A549 (cell line): ENCODE results near the gene B3GALT4. TPM values are rescaled to one million over a fixed set of nuclear protein-coding genes. Genes with fewer than 3 reads are reported as not detected.

ENCODE experiments used
- ATAC-seq, 2 experiments: fragments of 200-7000 bp in 1 of 2; fragments of >200 bp in 1 of 2; cut with Nextera tagmentation in 1 of 2; cut with Tn5 transposase in 1 of 2; 3 replicates each; pipeline versions ENCODE4 v1.8.0 to v1.9.1; 2018 to 2020; ENCODE audit warnings: mild to moderate bottlenecking in 1 of 2, moderate library complexity in 1 of 2
- CTCF ChIA-PET: fragments of 300-600 bp; sonication (Branson Sonifier 250); formaldehyde crosslinking; extraction: SDS; loops from one replicate; lab custom pipeline; 2021; ENCODE audit warnings: antibody characterized with exemption, inconsistent platforms; lab: Yijun Ruan, JAX
- POLR2A ChIA-PET: fragments of 350-600 bp; formaldehyde crosslinking; extraction: SDS; loops from one replicate; lab custom pipeline; 2021; ENCODE audit warnings: antibody characterized with exemption, inconsistent platforms; lab: Yijun Ruan, JAX
- DNase-seq, 2 experiments: peaks; one replicate each; pipeline versions ENCODE4 v3.0.0 to v3.0.0-alpha.2; 2011 to 2016; ENCODE audit warnings: low read depth in 1 of 2, low spot score in 1 of 2
- FAIRE-seq: peaks from 2 replicates; lab custom pipeline; 2011; peaks lifted over from hg19 to GRCh38; lab: Jason Lieb, UNC
- H3K27ac ChIP-seq, 2 experiments: fragments of >200 bp; sonication (Bioruptor Twin); formaldehyde crosslinking; 3 replicates each; pipeline ENCODE4 v1.5.1; 2016 to 2017
- H3K4me1 ChIP-seq: fragments of >200 bp; sonication (Bioruptor Twin); formaldehyde crosslinking; 3 replicates; pipeline ENCODE4 v1.6.1; 2016
- H3K4me2 ChIP-seq: fragments of >200 bp; sonication (Bioruptor Twin); formaldehyde crosslinking; 3 replicates; pipeline ENCODE4 v1.6.1; 2016
- H3K4me3 ChIP-seq: fragments of >200 bp; sonication (Bioruptor Twin); formaldehyde crosslinking; 3 replicates; pipeline ENCODE4 v1.5.1; 2016
- H3K9me3 ChIP-seq: fragments of >200 bp; sonication (Bioruptor Twin); formaldehyde crosslinking; 3 replicates; pipeline ENCODE4 v1.6.1; 2016
- BCL3 ChIP-seq: fragments of >200 bp; sonication (Bioruptor Twin); formaldehyde crosslinking; IDR thresholded peaks from 3 replicates; pipeline ENCODE4 v1.6.1; 2016
- BHLHE40 ChIP-seq: IDR thresholded peaks from 2 replicates; pipeline ENCODE4 v1.6.1; 2012; ENCODE audit warnings: low read depth, low read length, inconsistent platforms
- CBX2 ChIP-seq: fragments of 200-600 bp; sonication (generic); IDR thresholded peaks from 2 replicates; pipeline ENCODE4 v1.6.1; 2016; ENCODE audit warnings: low read depth, mild to moderate bottlenecking, borderline replicate concordance
- CBX8 ChIP-seq: fragments of 200-600 bp; sonication (generic); IDR thresholded peaks from 2 replicates; pipeline ENCODE4 v1.6.1; 2016
- CEBPB ChIP-seq, 2 experiments: fragments of >200 bp in 1 of 2; sonication (Bioruptor Twin) in 1 of 2; formaldehyde crosslinking in 1 of 2; IDR thresholded peaks; 2 replicates each; pipeline ENCODE4 v1.6.1; 2012 to 2016
- CHD2 ChIP-seq: fragments of 150-350 bp; IDR thresholded peaks from 2 replicates; pipeline ENCODE4 v1.6.1; 2014; ENCODE audit warnings: low read length; ENCODE audit not compliant: partially characterized antibody
- EHF ChIP-seq: fragments of 250-450 bp; sonication (Bioruptor Pico); IDR thresholded peaks from 2 replicates; pipeline ENCODE4 v1.5.0; 2020; ENCODE audit warnings: mild to moderate bottlenecking
- EP300 ChIP-seq, 2 experiments: fragments of >200 bp; sonication (Bioruptor Twin); formaldehyde crosslinking; IDR thresholded peaks; 2 replicates in 1 of 2; 3 replicates in 1 of 2; pipeline ENCODE4 v1.6.1; 2016 to 2017
- FOSB ChIP-seq: fragments of 250-450 bp; sonication (Bioruptor Pico); IDR thresholded peaks from 2 replicates; pipeline ENCODE4 v1.5.0; 2020; ENCODE audit warnings: mild to moderate bottlenecking, moderate library complexity
- FOSL2 ChIP-seq, 2 experiments: fragments of 450-650 bp in 1 of 2; fragments of >200 bp in 1 of 2; sonication (Bioruptor Twin) in 1 of 2; formaldehyde crosslinking; IDR thresholded peaks; 2 replicates each; pipeline versions ENCODE4 v1.5.0 to v1.6.1; 2016 to 2020; ENCODE audit warnings: mild to moderate bottlenecking in 1 of 2, moderate library complexity in 1 of 2
- GATA3 ChIP-seq: IDR thresholded peaks from 2 replicates; pipeline ENCODE4 v1.6.1; 2012; ENCODE audit warnings: borderline replicate concordance
- HOXA7 ChIP-seq: fragments of 250-450 bp; sonication (Bioruptor Pico); IDR thresholded peaks from 2 replicates; pipeline ENCODE4 v1.5.0; 2020; ENCODE audit warnings: mild to moderate bottlenecking, moderate library complexity
- HOXB5 ChIP-seq: fragments of 250-450 bp; sonication (Bioruptor Pico); IDR thresholded peaks from 2 replicates; pipeline ENCODE4 v1.5.0; 2020; ENCODE audit warnings: mild to moderate bottlenecking, moderate library complexity
- JUN ChIP-seq, 2 experiments: fragments of >200 bp; sonication (Bioruptor Twin); formaldehyde crosslinking; IDR thresholded peaks; 2 replicates in 1 of 2; 3 replicates in 1 of 2; pipeline ENCODE4 v1.6.1; 2016 to 2017
- MAFK ChIP-seq: fragments of 450-650 bp; IDR thresholded peaks from 2 replicates; pipeline ENCODE4 v1.6.1; 2014; ENCODE audit not compliant: partially characterized antibody
- MAX ChIP-seq: IDR thresholded peaks from 2 replicates; pipeline ENCODE4 v1.6.1; 2012
- MAZ ChIP-seq: fragments of 150-350 bp; IDR thresholded peaks from 2 replicates; pipeline ENCODE4 v1.6.1; 2014; ENCODE audit warnings: antibody characterized with exemption, low read depth, low read length, borderline replicate concordance
- POLR2A ChIP-seq: IDR thresholded peaks from 2 replicates; pipeline ENCODE4 v1.6.1; 2012; ENCODE audit warnings: mild to moderate bottlenecking, low read length
- POLR2AphosphoS2 ChIP-seq: conservative IDR thresholded peaks from 2 replicates; pipeline ENCODE4 v1.6.1; 2012; ENCODE audit warnings: low read length, improper control_type of control experiment, inconsistent platforms
- RARB ChIP-seq: fragments of 250-450 bp; sonication (Bioruptor Pico); IDR thresholded peaks from 2 replicates; pipeline ENCODE4 v1.8.0; 2021; ENCODE audit warnings: mild to moderate bottlenecking, moderate library complexity
- RCOR1 ChIP-seq: fragments of 150-350 bp; IDR thresholded peaks from 2 replicates; pipeline ENCODE4 v1.6.1; 2014; ENCODE audit warnings: antibody characterized with exemption, low read length, low read depth
- RNF2 ChIP-seq: fragments of 200-600 bp; sonication (generic); IDR thresholded peaks from 2 replicates; pipeline ENCODE4 v1.6.1; 2016; ENCODE audit warnings: low read depth, mild to moderate bottlenecking, antibody characterized with exemption, moderate library complexity, borderline replicate concordance
- TFCP2L1 ChIP-seq: fragments of 250-450 bp; sonication (Bioruptor Pico); IDR thresholded peaks from 2 replicates; pipeline ENCODE4 v1.5.0; 2021; ENCODE audit warnings: mild to moderate bottlenecking
- TP53 ChIP-seq: fragments of 250-450 bp; sonication (Bioruptor Pico); IDR thresholded peaks from 2 replicates; pipeline ENCODE4 v1.5.0; 2021; ENCODE audit warnings: mild to moderate bottlenecking, moderate library complexity
- ZC3H11A ChIP-seq: fragments of 450-650 bp; IDR thresholded peaks from 2 replicates; pipeline ENCODE4 v1.6.1; 2014; ENCODE audit warnings: antibody characterized with exemption, mild to moderate bottlenecking
- WGBS: methylation state at CpG from one replicate; pipeline ENCODE4 v1.1.6; 2017; ENCODE audit errors: missing lambda C conversion rate; 5-methylcytosine and 5-hydroxymethylcytosine counted together
- polyA minus RNA-seq: library from RNA; depleted of rRNA, polyadenylated mRNA; stranded (reverse); fragments of >200 nt; gene quantifications from 2 replicates; pipeline ENCODE4 v1.2.3, GENCODE V29; 2011; rRNA and poly(A)+ RNA removed
- polyA plus RNA-seq, 4 experiments: library from polyadenylated mRNA; depleted of rRNA in 3 of 4; stranded (reverse); fragments of >200 nt; fragmentation: RNase III in 1 of 4; extraction: RNeasy Plus Mini Kit Qiagen cat#74134 plus additional on column Dnase treatment in 1 of 4; gene quantifications; 2 replicates in 3 of 4; 3 replicates in 1 of 4; pipeline ENCODE4 v1.2.3, GENCODE V29; 2011 to 2017
- TF ChIP-seq, protein P1 (sequence below): fragments of 450-650 bp; IDR thresholded peaks from 2 replicates; pipeline ENCODE4 v1.6.1; 2014; ENCODE audit warnings: antibody characterized with exemption
- TF ChIP-seq, protein P2 (sequence below): fragments of >200 bp; sonication (Bioruptor Twin); formaldehyde crosslinking; IDR thresholded peaks from 3 replicates; pipeline ENCODE4 v1.5.1; 2016
- TF ChIP-seq, protein P3 (sequence below): IDR thresholded peaks from 2 replicates; pipeline ENCODE4 v1.6.1; 2012
- TF ChIP-seq, protein P4 (sequence below): fragments of 150-350 bp; IDR thresholded peaks from 2 replicates; pipeline ENCODE4 v1.6.1; 2014; ENCODE audit warnings: low read depth, mild to moderate bottlenecking, low read length
- TF ChIP-seq, protein P5 (sequence below): fragments of 250-450 bp; sonication (Bioruptor Pico); IDR thresholded peaks from 2 replicates; pipeline ENCODE4 v1.5.0; 2020; ENCODE audit warnings: low read depth, mild to moderate bottlenecking, moderate library complexity

B3GALT4 gene
- 0.54 and 0.74 TPM in 2 replicates for polyA plus RNA-seq (2011; rRNA removed)
- 0.20 and 0.45 TPM in 2 replicates for polyA plus RNA-seq (2012; cell fraction: cytosol; rRNA removed)
- polyA plus RNA-seq (2012; cell fraction: nucleus; rRNA removed) = 0.40 and 0.49 TPM in 2 replicates
- polyA plus RNA-seq (2017; fragmentation: RNase III; extraction: RNeasy Plus Mini Kit Qiagen cat#74134 plus additional on column Dnase treatment) = 0.24 to 0.41 TPM (median 0.27 TPM) in 3 replicates
- 2.0 and 2.7 TPM in 2 replicates for polyA minus RNA-seq

DNA sequence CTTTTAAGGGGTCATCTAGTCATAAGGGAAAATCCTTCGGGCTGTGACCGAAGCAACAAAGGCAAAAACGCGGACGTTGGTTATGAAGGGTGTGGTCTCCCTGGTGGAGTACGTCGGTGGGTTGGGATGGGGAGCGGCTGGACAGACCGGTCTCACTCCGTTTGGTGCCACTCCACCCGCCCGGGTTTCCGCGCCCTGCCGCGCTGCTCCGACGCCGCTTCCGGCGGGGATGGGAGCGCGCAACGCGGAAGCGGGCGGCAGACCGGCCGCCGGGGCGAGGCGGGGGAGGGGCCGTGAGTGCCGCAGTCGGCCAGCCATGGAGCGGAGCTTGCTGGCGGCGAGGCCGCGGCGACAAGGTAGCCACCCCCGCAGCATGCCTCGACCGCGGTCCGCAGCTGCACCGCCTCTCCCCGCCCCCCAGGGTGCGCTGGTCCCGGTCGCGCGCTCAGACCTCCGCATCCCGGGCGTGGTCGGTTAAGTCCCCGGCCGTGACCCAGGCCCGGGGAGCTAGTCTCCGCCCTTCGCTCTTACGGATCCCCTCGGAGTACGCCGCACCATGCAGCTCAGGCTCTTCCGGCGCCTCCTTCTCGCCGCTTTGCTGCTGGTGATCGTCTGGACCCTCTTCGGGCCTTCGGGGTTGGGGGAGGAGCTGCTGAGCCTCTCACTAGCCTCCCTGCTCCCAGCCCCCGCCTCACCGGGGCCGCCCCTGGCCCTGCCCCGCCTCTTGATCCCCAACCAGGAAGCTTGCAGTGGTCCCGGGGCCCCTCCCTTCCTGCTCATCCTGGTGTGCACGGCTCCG is at the start of gene B3GALT4:
B3GALT4 (plus strand) TSS at position 260 of the 799 bp plus-strand sequence; CDS start at position 557, 297 bp downstream.
- DNase-seq = peak; percentile 46 to 73
- H3K4me1 ChIP-seq = peaks cover 41% of the 10 kb centered on the region
- peak; percentile 52 to 65 for ATAC-seq
- H3K27ac ChIP-seq = peak within 1 kb of the TSS; percentile 68 to 97
- H3K9me3 ChIP-seq = no peaks in the 10 kb centered on the region
- peak within 1 kb of the TSS; percentile 87 for H3K4me3 ChIP-seq
- FAIRE-seq = no peak
- CTCF ChIA-PET = interaction anchor here (0.7 to 5.7 kb wide), 8 partner anchors 11 to 148 kb away, joined by 3 to 44 read pairs (median 7); partner anchors contain the start of genes PFDN6, RGL2 and WDR46
- POLR2A ChIA-PET = interaction anchor here (0.7 to 2.1 kb wide), 7 partner anchors 12 to 305 kb away, joined by 3 to 10 read pairs (median 4); partner anchors contain the start of genes PFDN6, WDR46 and ZBTB22
- 2% methylated on average over 32 of the region's 80 CpGs for WGBS
- H3K4me2 ChIP-seq = peak within 1 kb of the TSS; percentile 91
- peak; percentile 17 for TF ChIP-seq CHD2
- TF ChIP-seq RARB = peak; percentile 28; the same call in 1 of the 2 replicates
- peak; percentile 86 for TF ChIP-seq TFCP2L1 (CRISPR knock-in tag)
- TF ChIP-seq, protein P1, sequence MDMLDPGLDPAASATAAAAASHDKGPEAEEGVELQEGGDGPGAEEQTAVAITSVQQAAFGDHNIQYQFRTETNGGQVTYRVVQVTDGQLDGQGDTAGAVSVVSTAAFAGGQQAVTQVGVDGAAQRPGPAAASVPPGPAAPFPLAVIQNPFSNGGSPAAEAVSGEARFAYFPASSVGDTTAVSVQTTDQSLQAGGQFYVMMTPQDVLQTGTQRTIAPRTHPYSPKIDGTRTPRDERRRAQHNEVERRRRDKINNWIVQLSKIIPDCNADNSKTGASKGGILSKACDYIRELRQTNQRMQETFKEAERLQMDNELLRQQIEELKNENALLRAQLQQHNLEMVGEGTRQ = no peak
- TF ChIP-seq, protein P2, sequence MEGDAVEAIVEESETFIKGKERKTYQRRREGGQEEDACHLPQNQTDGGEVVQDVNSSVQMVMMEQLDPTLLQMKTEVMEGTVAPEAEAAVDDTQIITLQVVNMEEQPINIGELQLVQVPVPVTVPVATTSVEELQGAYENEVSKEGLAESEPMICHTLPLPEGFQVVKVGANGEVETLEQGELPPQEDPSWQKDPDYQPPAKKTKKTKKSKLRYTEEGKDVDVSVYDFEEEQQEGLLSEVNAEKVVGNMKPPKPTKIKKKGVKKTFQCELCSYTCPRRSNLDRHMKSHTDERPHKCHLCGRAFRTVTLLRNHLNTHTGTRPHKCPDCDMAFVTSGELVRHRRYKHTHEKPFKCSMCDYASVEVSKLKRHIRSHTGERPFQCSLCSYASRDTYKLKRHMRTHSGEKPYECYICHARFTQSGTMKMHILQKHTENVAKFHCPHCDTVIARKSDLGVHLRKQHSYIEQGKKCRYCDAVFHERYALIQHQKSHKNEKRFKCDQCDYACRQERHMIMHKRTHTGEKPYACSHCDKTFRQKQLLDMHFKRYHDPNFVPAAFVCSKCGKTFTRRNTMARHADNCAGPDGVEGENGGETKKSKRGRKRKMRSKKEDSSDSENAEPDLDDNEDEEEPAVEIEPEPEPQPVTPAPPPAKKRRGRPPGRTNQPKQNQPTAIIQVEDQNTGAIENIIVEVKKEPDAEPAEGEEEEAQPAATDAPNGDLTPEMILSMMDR = no peak; the same call in 2 of the 3 replicates
- TF ChIP-seq FOSL2 (IDR thresholded peaks at IDR 0.05) = no peak
- no peak for TF ChIP-seq FOSL2 (CRISPR knock-in tag; IDR thresholded peaks at IDR 0.05)
- TF ChIP-seq POLR2AphosphoS2 = peak; percentile 97; the same call in 1 of the 2 replicates
- TF ChIP-seq MAX = peak; percentile 57
- TF ChIP-seq CBX8 = no peak
- TF ChIP-seq GATA3 = no peak; the same call in 1 of the 2 replicates
- TF ChIP-seq, protein P3, sequence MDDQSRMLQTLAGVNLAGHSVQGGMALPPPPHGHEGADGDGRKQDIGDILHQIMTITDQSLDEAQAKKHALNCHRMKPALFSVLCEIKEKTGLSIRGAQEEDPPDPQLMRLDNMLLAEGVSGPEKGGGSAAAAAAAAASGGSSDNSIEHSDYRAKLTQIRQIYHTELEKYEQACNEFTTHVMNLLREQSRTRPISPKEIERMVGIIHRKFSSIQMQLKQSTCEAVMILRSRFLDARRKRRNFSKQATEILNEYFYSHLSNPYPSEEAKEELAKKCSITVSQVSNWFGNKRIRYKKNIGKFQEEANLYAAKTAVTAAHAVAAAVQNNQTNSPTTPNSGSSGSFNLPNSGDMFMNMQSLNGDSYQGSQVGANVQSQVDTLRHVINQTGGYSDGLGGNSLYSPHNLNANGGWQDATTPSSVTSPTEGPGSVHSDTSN = peak; percentile 84
- TF ChIP-seq, protein P4, sequence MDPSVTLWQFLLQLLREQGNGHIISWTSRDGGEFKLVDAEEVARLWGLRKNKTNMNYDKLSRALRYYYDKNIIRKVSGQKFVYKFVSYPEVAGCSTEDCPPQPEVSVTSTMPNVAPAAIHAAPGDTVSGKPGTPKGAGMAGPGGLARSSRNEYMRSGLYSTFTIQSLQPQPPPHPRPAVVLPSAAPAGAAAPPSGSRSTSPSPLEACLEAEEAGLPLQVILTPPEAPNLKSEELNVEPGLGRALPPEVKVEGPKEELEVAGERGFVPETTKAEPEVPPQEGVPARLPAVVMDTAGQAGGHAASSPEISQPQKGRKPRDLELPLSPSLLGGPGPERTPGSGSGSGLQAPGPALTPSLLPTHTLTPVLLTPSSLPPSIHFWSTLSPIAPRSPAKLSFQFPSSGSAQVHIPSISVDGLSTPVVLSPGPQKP = no peak
- peak; percentile 67 for TF ChIP-seq HOXA7
- peak; percentile 23 to 89; a peak in 4 of 5 replicates for TF ChIP-seq JUN (IDR thresholded peaks at IDR 0.05)
- peak; percentile 60; the same call in 1 of the 2 replicates for TF ChIP-seq EHF (CRISPR knock-in tag)
- no peak for TF ChIP-seq MAZ
- TF ChIP-seq RCOR1 = no peak
- TF ChIP-seq FOSB = peak; percentile 76; the same call in 1 of the 2 replicates
- TF ChIP-seq RNF2 = no peak
- TF ChIP-seq HOXB5 = peak; percentile 49; the same call in 1 of the 2 replicates
- 0 out of 2 replicates have a peak, but pooled peaks have one; percentile 21 for TF ChIP-seq POLR2A
- TF ChIP-seq MAFK = no peak
- peak; percentile 97 for TF ChIP-seq TP53 (CRISPR knock-in tag)
- no peak for TF ChIP-seq EP300 (IDR thresholded peaks at IDR 0.05)
- no peak for TF ChIP-seq ZC3H11A
- no peak for TF ChIP-seq CEBPB (IDR thresholded peaks at IDR 0.05)
- TF ChIP-seq, protein P5, sequence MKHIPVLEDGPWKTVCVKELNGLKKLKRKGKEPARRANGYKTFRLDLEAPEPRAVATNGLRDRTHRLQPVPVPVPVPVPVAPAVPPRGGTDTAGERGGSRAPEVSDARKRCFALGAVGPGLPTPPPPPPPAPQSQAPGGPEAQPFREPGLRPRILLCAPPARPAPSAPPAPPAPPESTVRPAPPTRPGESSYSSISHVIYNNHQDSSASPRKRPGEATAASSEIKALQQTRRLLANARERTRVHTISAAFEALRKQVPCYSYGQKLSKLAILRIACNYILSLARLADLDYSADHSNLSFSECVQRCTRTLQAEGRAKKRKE = no peak
- no peak for TF ChIP-seq BHLHE40
- no peak for TF ChIP-seq CBX2
- peak; percentile 70; the same call in 1 of the 3 replicates for TF ChIP-seq BCL3
